Upper lobe of left lung (tissue), 6 donors: ENCODE results near the gene PLAA. TPM values are rescaled to one million over a fixed set of nuclear protein-coding genes. Genes with fewer than 3 reads are reported as not detected.
A peak's percentile ranks its signal among the peaks of the same experiment; 100 is the strongest.

Experiments used
- ATAC-seq, 2 donors: fragments of 200-7000 bp; cut with Tn5 transposase; one replicate each; pipeline ENCODE4 v1.9.1; 2022; ENCODE audit warnings: mild to moderate bottlenecking in 2 of 2, moderate library complexity in 2 of 2; ENCODE audit not compliant: low FRiP score in 2 of 2
- DNase-seq, 2 donors: peaks; one replicate each; pipeline ENCODE4 v3.0.0-alpha.2; 2019 to 2020
- H3K27ac ChIP-seq, 4 donors: fragments of 200-600 bp; sonication (generic); one replicate each; pipeline ENCODE4 v1.5.1; 2016 to 2019
- H3K27me3 ChIP-seq, 4 donors: fragments of 200-600 bp; sonication (generic); one replicate each; pipeline ENCODE4 v1.5.1; 2017 to 2019
- H3K36me3 ChIP-seq, 4 donors: fragments of 200-600 bp; sonication (generic); one replicate each; pipeline ENCODE4 v1.5.1; 2016 to 2019
- H3K4me1 ChIP-seq, 4 donors: fragments of 200-600 bp; sonication (generic); one replicate each; pipeline ENCODE4 v1.5.1; 2018 to 2019
- H3K4me3 ChIP-seq, 4 donors: fragments of 200-600 bp; sonication (generic); one replicate each; pipeline ENCODE4 v1.5.1; 2017 to 2019; ENCODE audit warnings: mild to moderate bottlenecking in 2 of 4, moderate library complexity in 1 of 4
- H3K9me3 ChIP-seq, 4 donors: fragments of 200-600 bp; sonication (generic); one replicate each; pipeline ENCODE4 v1.5.1; 2018 to 2019
- CTCF ChIP-seq, 6 experiments: fragments of 450-650 bp in 4 of 6; fragments of 200-600 bp in 2 of 6; sonication (generic) in 2 of 6; IDR thresholded peaks; one replicate each; pipeline ENCODE4 v1.5.1; 2016 to 2019; ENCODE audit warnings: antibody characterized with exemption in 6 of 6
- EP300 ChIP-seq, 4 donors: sonication (generic); formaldehyde crosslinking; IDR thresholded peaks; one replicate each; pipeline ENCODE4 v1.5.1; 2017; ENCODE audit warnings: antibody characterized with exemption in 4 of 4, control low read depth in 2 of 4
- POLR2A ChIP-seq, 4 donors: fragments of 450-650 bp; IDR thresholded peaks; one replicate each; pipeline ENCODE4 v1.5.1; 2016 to 2017; ENCODE audit warnings: antibody characterized with exemption in 4 of 4, mild to moderate bottlenecking in 2 of 4
- POLR2AphosphoS5 ChIP-seq, 2 donors: sonication (generic); formaldehyde crosslinking; IDR thresholded peaks; one replicate each; pipeline ENCODE4 v1.5.1; 2017; ENCODE audit warnings: antibody characterized with exemption in 2 of 2
- WGBS, 2 donors: methylation state at CpG; one replicate each; pipeline ENCODE4 v1.1.5; 2017 to 2018; 5-methylcytosine and 5-hydroxymethylcytosine counted together
- total RNA-seq, 6 donors: library from RNA; depleted of rRNA in 4 of 6; stranded (reverse); fragments of >200 nt in 4 of 6; gene quantifications; one replicate each; pipeline versions ENCODE4 v1.1.0 to v1.2.1, GENCODE V29; 2016 to 2021
- donor health status: DM: no; HTN: no; CAD: no; lungs with moderate emphysema.
- donor health status: DM: no; HTN: yes; CAD: no; lungs with severe emphysema.

Gene PLAA
- total RNA-seq, 6 donors from 2014 or later = 18.2 to 29.2 (median 22.2) TPM

- DNase-seq = no peak
- H3K27ac ChIP-seq = no peak overlapping the region
- no peaks in the 10 kb centered on the region for H3K36me3 ChIP-seq
- TF ChIP-seq EP300 (IDR thresholded peaks at IDR 0.05) = no peak
- TF ChIP-seq CTCF (IDR thresholded peaks at IDR 0.05) = no peak
- no peak for TF ChIP-seq POLR2AphosphoS5 (IDR thresholded peaks at IDR 0.05)
- TF ChIP-seq POLR2A (IDR thresholded peaks at IDR 0.05) = no peak
- H3K27me3 ChIP-seq = no peaks in the 10 kb centered on the region
- H3K4me1 ChIP-seq = peaks cover 12 to 27% (median 18%) of the 10 kb centered on the region in 4 donors
- ATAC-seq = no peak
- no peaks in the 10 kb centered on the region for H3K9me3 ChIP-seq
- no peak overlapping the region for H3K4me3 ChIP-seq
- WGBS, 2 donors = 85 to 89% methylated on average over 1 of the region's 1 CpG
These were observed 3.5 kb upstream of the PLAA start for GRCh38 chr9:26950521-26950920.

- Histone ChIP-seq H3K36me3 (no peaks in the 10 kb centered on the region), H3K4me3 (no peak overlapping the region), H3K27me3 (no peaks in the 10 kb centered on the region), H3K9me3 (no peaks in the 10 kb centered on the region), H3K4me1 (peaks cover 17 to 27% (median 21%) of the 10 kb centered on the region in 4 donors), H3K27ac (no peak overlapping the region)
- ATAC-seq (no peak), DNase-seq (no peak)
- TF ChIP-seq EP300 (IDR thresholded peaks at IDR 0.05) = no peak
- TF ChIP-seq CTCF (IDR thresholded peaks at IDR 0.05) = no peak
- TF ChIP-seq POLR2A (IDR thresholded peaks at IDR 0.05) = no peak
- TF ChIP-seq POLR2AphosphoS5 (IDR thresholded peaks at IDR 0.05) = no peak
- 75 to 86% methylated on average over 6 of the region's 6 CpGs for WGBS, 2 donors
These were observed 2.6 kb upstream of the PLAA start for GRCh38 chr9:26949637-26950069.

GRCh38 chr9:26947736-26948135 is 694 bp upstream of the PLAA start:
- DNase-seq (no peak), ATAC-seq (no peak)
- peaks cover 17 to 41% (median 24%) of the 10 kb centered on the region in 4 donors for H3K4me1 ChIP-seq
- TF ChIP-seq POLR2A (IDR thresholded peaks at IDR 0.05) (no peak), CTCF (IDR thresholded peaks at IDR 0.05) (no peak)
- no peaks in the 10 kb centered on the region for H3K36me3 ChIP-seq
- H3K27ac ChIP-seq = peak overlapping the region; percentile 95 to 99 (median 98)
- no peaks in the 10 kb centered on the region for H3K9me3 ChIP-seq
- no peaks in the 10 kb centered on the region for H3K27me3 ChIP-seq
- H3K4me3 ChIP-seq = peak overlapping the region; percentile 61 to 100 (median 79)
- WGBS, 2 donors = 1 to 4% methylated on average over 9 of the region's 9 CpGs

GRCh38 chr9:26945591-26945990 is 1.5 kb downstream of the PLAA start:
- Histone ChIP-seq H3K4me3 (peak overlapping the region in 3 of 4 donors; percentile 61 to 100 (median 95)), H3K9me3 (no peaks in the 10 kb centered on the region), H3K36me3 (no peaks in the 10 kb centered on the region), H3K27me3 (no peaks in the 10 kb centered on the region), H3K4me1 (peaks cover 18 to 41% (median 25%) of the 10 kb centered on the region in 4 donors), H3K27ac (no peak overlapping the region)
- ATAC-seq (no peak), DNase-seq (no peak)
- 24 to 28% methylated on average over 2 of the region's 2 CpGs for WGBS, 2 donors
- no peak for TF ChIP-seq POLR2A (IDR thresholded peaks at IDR 0.05)
- TF ChIP-seq POLR2AphosphoS5 (IDR thresholded peaks at IDR 0.05) = no peak
- no peak for TF ChIP-seq CTCF (IDR thresholded peaks at IDR 0.05)
- TF ChIP-seq EP300 (IDR thresholded peaks at IDR 0.05) = no peak

- H3K27me3 ChIP-seq = no peaks in the 10 kb centered on the region
- DNase-seq (no peak), ATAC-seq (no peak)
- H3K36me3 ChIP-seq = no peaks in the 10 kb centered on the region
- peaks cover 0 to 6% (median 1%) of the 10 kb centered on the region in 4 donors for H3K9me3 ChIP-seq
- no peak overlapping the region for H3K4me3 ChIP-seq
- peaks cover 8 to 33% (median 18%) of the 10 kb centered on the region in 4 donors for H3K4me1 ChIP-seq
- H3K27ac ChIP-seq = no peak overlapping the region
- no peak for TF ChIP-seq EP300 (IDR thresholded peaks at IDR 0.05)
- TF ChIP-seq POLR2AphosphoS5 (IDR thresholded peaks at IDR 0.05) = no peak
- TF ChIP-seq CTCF (IDR thresholded peaks at IDR 0.05) = no peak
- TF ChIP-seq POLR2A (IDR thresholded peaks at IDR 0.05) = no peak
- WGBS, 2 donors = 84 to 90% methylated on average over 1 of the region's 1 CpG
These were observed 6.3 kb downstream of the PLAA start for GRCh38 chr9:26940779-26941178.
